ENCODE results near the gene TRIM68.

Gene TRIM68

DNA sequence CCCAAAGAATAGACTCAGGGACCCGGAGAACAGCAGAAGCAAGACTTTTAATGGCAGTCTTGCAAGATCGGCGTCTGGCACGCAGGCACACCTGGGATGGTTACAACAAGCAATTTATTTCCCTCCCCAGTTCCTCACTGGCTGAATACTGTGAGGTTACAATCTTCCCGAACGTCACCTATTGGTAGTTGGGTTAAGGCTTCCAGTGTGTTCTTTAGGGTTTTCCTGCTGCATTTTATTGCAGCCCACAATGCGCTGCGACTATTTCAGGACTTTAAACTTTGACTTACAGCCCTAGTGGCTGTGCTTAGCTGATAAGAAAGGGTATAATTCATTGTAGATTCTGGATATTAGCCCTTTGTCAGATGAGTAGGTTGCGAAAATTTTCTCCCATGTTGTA lies 11.5 kb upstream of the TRIM68 start:
- TF ChIP-seq, protein P1, sequence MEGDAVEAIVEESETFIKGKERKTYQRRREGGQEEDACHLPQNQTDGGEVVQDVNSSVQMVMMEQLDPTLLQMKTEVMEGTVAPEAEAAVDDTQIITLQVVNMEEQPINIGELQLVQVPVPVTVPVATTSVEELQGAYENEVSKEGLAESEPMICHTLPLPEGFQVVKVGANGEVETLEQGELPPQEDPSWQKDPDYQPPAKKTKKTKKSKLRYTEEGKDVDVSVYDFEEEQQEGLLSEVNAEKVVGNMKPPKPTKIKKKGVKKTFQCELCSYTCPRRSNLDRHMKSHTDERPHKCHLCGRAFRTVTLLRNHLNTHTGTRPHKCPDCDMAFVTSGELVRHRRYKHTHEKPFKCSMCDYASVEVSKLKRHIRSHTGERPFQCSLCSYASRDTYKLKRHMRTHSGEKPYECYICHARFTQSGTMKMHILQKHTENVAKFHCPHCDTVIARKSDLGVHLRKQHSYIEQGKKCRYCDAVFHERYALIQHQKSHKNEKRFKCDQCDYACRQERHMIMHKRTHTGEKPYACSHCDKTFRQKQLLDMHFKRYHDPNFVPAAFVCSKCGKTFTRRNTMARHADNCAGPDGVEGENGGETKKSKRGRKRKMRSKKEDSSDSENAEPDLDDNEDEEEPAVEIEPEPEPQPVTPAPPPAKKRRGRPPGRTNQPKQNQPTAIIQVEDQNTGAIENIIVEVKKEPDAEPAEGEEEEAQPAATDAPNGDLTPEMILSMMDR (IDR thresholded peaks at IDR 0.05): no peak

DNA sequence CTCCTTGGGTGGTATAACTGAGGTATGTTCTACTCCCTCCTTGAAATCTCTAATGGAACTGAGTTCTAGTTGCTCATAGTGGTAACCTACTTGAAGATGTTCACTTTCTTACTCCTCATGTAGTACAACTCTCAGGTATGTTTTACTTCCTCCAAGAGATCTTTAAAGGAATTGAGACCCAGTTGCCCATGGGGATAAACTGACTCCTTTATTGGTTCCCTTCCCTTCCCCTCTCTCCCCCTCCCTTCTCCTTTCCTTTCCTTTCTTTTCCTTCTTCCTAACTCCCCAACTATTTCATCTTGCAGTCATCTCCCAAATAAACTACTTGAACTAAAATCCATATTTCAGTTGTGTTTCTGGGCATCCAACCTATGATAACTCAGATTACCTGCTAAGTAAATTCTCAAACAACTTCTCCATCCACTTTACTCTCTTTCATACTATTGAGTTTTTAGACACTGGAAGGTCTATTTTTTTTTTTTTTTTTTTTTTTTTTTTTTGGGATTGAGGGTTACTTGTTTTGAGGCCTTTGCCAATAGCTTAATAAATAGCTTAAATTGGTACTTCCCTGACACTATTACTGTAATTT lies 7.9 kb upstream of the TRIM68 start:
- TF ChIP-seq, protein P1 (IDR thresholded peaks at IDR 0.05): no peak

DNA sequence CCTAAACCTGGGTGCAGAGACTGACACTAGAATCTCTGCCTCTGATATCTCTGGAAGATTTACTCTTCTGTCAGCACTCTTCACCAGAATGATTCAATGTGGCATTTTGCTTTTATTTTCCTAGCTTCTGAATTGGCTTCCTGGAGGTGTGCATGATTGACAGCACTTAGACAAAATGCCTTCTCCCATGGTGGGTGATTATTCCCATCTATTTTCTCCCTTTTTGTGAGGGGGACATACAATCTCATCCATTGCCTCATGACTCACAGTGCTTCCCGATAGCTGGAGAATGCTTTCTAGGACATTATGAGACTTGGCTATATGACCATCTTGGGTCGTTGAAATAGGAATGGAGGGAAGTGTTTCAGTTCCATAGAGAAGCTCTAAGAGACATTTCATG lies 4.0 kb upstream of the TRIM68 start:
- TF ChIP-seq, protein P1 (IDR thresholded peaks at IDR 0.05): no peak

DNA sequence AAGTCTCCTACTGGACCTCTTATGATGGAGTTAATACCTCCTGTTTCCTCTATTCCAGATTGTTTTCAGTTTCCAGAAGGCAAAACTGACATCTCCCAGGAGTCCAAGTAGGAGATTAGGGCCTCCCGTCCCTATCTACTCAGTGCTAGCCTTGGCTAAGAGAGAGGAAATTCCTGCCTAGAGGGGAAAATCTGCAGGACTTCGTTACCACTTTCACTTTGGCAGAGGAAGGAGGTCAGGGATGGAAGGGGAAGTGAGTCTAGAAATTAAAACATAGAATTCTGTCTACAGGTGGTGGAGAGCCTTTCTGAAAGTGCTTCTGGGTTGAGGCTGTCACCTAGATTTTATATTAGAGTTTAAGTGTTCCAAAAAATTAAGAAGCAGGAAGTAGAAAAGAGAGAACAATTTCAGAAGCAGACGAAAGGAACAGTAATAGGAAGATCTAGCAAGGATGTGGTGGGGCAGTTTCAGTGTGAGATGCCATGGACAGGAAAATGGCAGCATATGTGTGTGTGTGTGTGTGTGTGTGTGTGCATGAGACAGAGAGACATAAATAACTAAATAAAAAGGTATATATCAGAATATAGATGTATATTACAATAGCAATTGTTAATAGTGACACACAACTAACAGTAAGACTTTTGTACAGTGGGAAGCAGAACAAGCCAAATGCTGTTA lies 2.4 kb upstream of the TRIM68 start:
- TF ChIP-seq, protein P1 (IDR thresholded peaks at IDR 0.05): no peak

DNA sequence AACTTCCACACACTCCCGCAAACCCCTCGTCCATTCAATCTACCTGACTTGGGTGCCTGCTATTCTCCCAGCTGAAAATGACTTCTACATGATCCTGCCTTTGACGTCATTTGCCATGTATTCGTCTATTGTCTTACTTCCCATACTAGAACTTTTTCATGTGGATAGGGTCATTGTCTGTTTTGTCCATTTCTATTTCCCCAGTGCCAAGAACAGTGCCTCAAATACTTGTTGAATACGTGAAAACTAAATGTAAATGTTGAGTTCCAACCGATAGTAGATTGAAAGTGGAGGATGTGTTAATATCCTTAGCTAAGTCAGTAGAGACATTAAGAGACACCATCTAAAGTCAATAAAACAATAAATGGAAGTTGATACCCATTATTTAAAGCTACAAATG lies 935 bp downstream of the TRIM68 start:
- TF ChIP-seq, protein P1 (IDR thresholded peaks at IDR 0.05): no peak

DNA sequence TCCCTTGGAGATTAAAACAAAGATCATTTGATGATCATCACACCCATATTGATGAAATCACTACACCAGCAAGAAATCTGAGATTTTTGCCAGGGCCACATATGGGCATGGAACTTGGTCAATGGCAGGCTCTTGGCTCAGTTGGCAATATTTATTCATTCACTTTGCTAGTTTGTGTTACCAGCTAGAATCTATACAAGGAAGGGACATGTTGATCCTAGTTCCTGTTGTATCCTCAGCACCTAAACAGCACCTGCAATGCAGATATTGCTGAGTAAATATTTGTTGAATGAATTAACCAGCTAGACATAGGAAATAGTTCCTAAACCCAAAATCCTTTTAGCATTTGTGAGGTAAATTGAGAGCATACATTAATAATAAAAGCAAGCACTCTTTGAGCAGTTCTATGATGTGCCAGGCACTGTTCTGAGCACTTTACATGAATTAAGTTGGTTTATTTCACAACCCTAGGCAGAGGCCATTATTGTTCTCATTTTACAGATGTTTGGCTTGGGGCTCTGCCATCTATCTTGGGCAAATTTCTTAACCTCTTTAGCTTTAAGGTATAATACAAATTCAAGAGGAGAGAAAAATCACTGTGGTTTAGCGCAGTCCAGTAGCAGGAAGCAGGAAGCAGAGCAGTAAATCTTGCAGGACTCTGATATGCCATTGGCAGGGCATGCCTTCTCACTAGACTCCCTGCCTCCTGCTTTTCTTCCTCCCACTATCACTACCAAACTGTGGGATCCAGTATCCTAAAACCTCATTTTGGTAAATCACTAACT lies 1.6 kb downstream of the TRIM68 start:
- TF ChIP-seq, protein P1 (IDR thresholded peaks at IDR 0.05): no peak

DNA sequence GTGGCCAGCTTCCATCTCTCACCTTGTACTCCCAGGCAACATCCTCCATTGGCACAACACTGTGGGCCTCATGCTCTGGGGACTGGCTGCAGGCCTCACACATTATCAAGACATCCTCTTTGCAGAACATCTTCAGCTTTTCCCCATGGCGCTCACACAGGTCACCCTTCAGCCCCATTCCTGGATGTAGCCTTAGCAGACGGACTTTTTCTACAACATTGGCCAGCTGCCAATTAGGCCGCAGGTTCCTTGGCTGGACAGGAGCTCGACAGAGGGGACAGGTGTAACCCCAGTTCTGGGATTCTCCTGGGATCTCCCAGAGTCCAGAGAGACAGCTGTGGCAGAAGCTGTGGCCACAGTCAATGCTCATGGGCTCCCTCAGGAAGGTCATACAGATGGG lies 3.0 kb downstream of the TRIM68 start:
- TF ChIP-seq, protein P1 (IDR thresholded peaks at IDR 0.05): no peak

Data from LNCAP (cell line).